K562 (cell line): ENCODE measurements around the gene TMOD3. TPM values are rescaled to one million over a fixed set of nuclear protein-coding genes. Genes with fewer than 3 reads are reported as not detected.

ENCODE experiments used
- ATAC-seq: fragments of 200-7000 bp; cut with Tn5 transposase; 3 replicates; pipeline ENCODE4 v1.9.1; 2020; ENCODE audit warnings: moderate library complexity
- BruUV-seq: library from RNA; stranded (reverse); fragments of 400-500 nt; replicated peaks from 2 replicates; lab custom pipeline; 2021; lab: Mats Ljungman, UMichigan
- CTCF ChIA-PET: fragments of 300-600 bp; formaldehyde crosslinking; extraction: SDS; loops from one replicate; lab custom pipeline; 2021; ENCODE audit warnings: low intra/inter-chr PET ratio; lab: Yijun Ruan, JAX
- POLR2A ChIA-PET: fragments of 300-600, 350-650 bp; sonication (Branson Sonifier 250); formaldehyde crosslinking; extraction: SDS; loops from one replicate; lab custom pipeline; 2021; ENCODE audit warnings: antibody characterized with exemption, inconsistent platforms; lab: Yijun Ruan, JAX
- DNase-seq, 4 experiments: peaks; one replicate each; pipeline versions ENCODE4 v3.0.0 to v3.0.0-alpha.2; 2011 to 2018; ENCODE audit warnings: low spot score in 3 of 4, mixed read lengths in 3 of 4; ENCODE audit errors: extremely low read depth in 1 of 4
- FAIRE-seq: peaks from 2 replicates; lab custom pipeline; 2011; peaks lifted over from hg19 to GRCh38; lab: Jason Lieb, UNC
- H2AFZ ChIP-seq: 2 replicates; pipeline ENCODE4 v1.6.0; 2011; ENCODE audit warnings: low read depth, low read length, control low read depth, inconsistent platforms
- H3K27ac ChIP-seq: fragments of 200-600 bp; 3 replicates; pipeline ENCODE4 v1.8.0; 2011; ENCODE audit warnings: low read depth, mild to moderate bottlenecking, control low read depth, inconsistent platforms, low read length, moderate library complexity, mixed read lengths; ENCODE audit errors: extremely low read depth
- H3K27me3 ChIP-seq, 2 experiments: fragments of 300-600 bp in 1 of 2; 2 replicates in 1 of 2; 3 replicates in 1 of 2; pipeline versions ENCODE4 v1.6.0 to v1.8.0; 2011; ENCODE audit warnings: inconsistent platforms in 2 of 2, low read length in 2 of 2, mild to moderate bottlenecking in 1 of 2, mixed read lengths in 1 of 2, moderate library complexity in 1 of 2; ENCODE audit not compliant: control insufficient read depth in 2 of 2, insufficient read depth in 2 of 2
- H3K36me3 ChIP-seq: fragments of 300-600 bp; 3 replicates; pipeline ENCODE4 v1.8.0; 2011; ENCODE audit warnings: mild to moderate bottlenecking, low read length, inconsistent platforms; ENCODE audit not compliant: control insufficient read depth, insufficient read depth
- H3K4me1 ChIP-seq, 2 experiments: fragments of 200-600 bp in 1 of 2; replicated peaks in 1 of 2; 2 replicates in 1 of 2; 3 replicates in 1 of 2; pipeline versions ENCODE4 v1.5.1 to v1.8.0; 2011; ENCODE audit warnings: inconsistent platforms in 2 of 2, low read length in 2 of 2, mild to moderate bottlenecking in 1 of 2, mixed read lengths in 1 of 2, moderate library complexity in 1 of 2; ENCODE audit not compliant: control insufficient read depth in 2 of 2, insufficient read depth in 2 of 2
- H3K4me2 ChIP-seq: 2 replicates; pipeline ENCODE4 v1.6.1; 2011; ENCODE audit warnings: low read length, control low read depth, inconsistent platforms, mixed read lengths; ENCODE audit not compliant: insufficient read depth
- H3K4me3 ChIP-seq: fragments of 200-600 bp; sonication (generic), shearing (Covaris generic); 2 replicates; pipeline ENCODE4 v1.5.1; 2016; ENCODE audit warnings: control low read depth, inconsistent platforms
- H3K79me2 ChIP-seq: fragments of 200-600 bp; 3 replicates; pipeline ENCODE4 v1.8.0; 2011; ENCODE audit warnings: low read length, inconsistent platforms; ENCODE audit not compliant: control insufficient read depth, insufficient read depth
- H3K9ac ChIP-seq, 2 experiments: 2 replicates each; pipeline versions ENCODE4 v1.6.0 to v1.6.1; 2011; ENCODE audit warnings: low read depth in 2 of 2, low read length in 2 of 2, control low read depth in 1 of 2, inconsistent platforms in 1 of 2, mild to moderate bottlenecking in 1 of 2, mixed read lengths in 1 of 2; ENCODE audit not compliant: insufficient read depth in 1 of 2
- H3K9me1 ChIP-seq: one replicate; pipeline ENCODE4 v1.6.0; 2011; ENCODE audit warnings: inconsistent platforms, mild to moderate bottlenecking, low read length, moderate library complexity; ENCODE audit not compliant: control insufficient read depth, insufficient read depth
- H3K9me3 ChIP-seq: replicated peaks from 2 replicates; pipeline ENCODE4 v1.5.1; 2011; ENCODE audit warnings: low read depth, low read length, inconsistent platforms; ENCODE audit not compliant: control insufficient read depth, insufficient read depth
- H4K20me1 ChIP-seq: replicated peaks from 2 replicates; pipeline ENCODE4 v1.6.1; 2011; ENCODE audit warnings: low read length, inconsistent platforms, mixed read lengths; ENCODE audit not compliant: control insufficient read depth, insufficient read depth
- BRF1 ChIP-seq: IDR thresholded peaks from 3 replicates; pipeline ENCODE4 v1.6.1; 2011; ENCODE audit warnings: borderline replicate concordance, mild to moderate bottlenecking; ENCODE audit not compliant: insufficient read length; ENCODE audit errors: extremely low read depth
- HMGN3 ChIP-seq: IDR thresholded peaks from 2 replicates; pipeline ENCODE4 v1.6.1; 2011; ENCODE audit warnings: borderline replicate concordance, low read depth, mild to moderate bottlenecking, mixed read lengths, low read length; ENCODE audit not compliant: insufficient read length; ENCODE audit errors: extremely low read depth
- LARP7 ChIP-seq: fragments of 450-650 bp; IDR thresholded peaks from 2 replicates; pipeline ENCODE4 v1.6.1; 2016
- whole genome bisulfite sequencing: fragments of 100-300 bp; shearing (Covaris generic); methylation state at CpG from one replicate; pipeline ENCODE4 v1.1.6; 2016; ENCODE audit warnings: low coverage, mixed read lengths; ENCODE audit not compliant: insufficient coverage; ENCODE audit errors: missing lambda C conversion rate; 5-methylcytosine and 5-hydroxymethylcytosine counted together
- in situ Hi-C: fragments of 300-500 bp; cut with MboI; formaldehyde crosslinking; loops from 4 replicates; pipeline ENCODE4 v1.15.0; 2018; ENCODE audit warnings: inconsistent platforms, mixed read lengths
- intact Hi-C: fragments of 100-400 bp; cut with micrococcal nuclease; formaldehyde crosslinking; loops from 2 replicates; pipeline ENCODE4 v1.14.2; 2022
- polyA plus RNA-seq, 8 experiments: library from polyadenylated mRNA; depleted of rRNA in 4 of 8; stranded (reverse) in 5 of 8; unstranded in 3 of 8; fragments of >200 nt; fragmentation: Nextera tagmentation in 2 of 8; fragmentation: Illumina TruSeq in 1 of 8; extraction: Ambion mirVana in 2 of 8; extraction: Trizol in 1 of 8; gene quantifications; 2 replicates each; pipeline versions ENCODE4 v1.2.1 to v1.2.3, GENCODE V29; 2011 to 2014; ENCODE audit warnings: inconsistent platforms in 1 of 8, missing spikeins in 1 of 8
- total RNA-seq, 7 experiments: library from RNA; depleted of rRNA in 6 of 7; stranded (reverse); fragments of >200 nt in 6 of 7; fragmentation: Illumina TruSeq in 2 of 7; extraction: Trizol in 2 of 7; gene quantifications; 2 replicates each; pipeline versions ENCODE4 v1.2.1 to v1.2.3, GENCODE V29; 2011 to 2021; ENCODE audit warnings: low replicate concordance in 1 of 7
- TF ChIP-seq, protein P1 (sequence below), 2 experiments: fragments of 450-650 bp in 1 of 2; sonication (generic) in 1 of 2; formaldehyde crosslinking in 1 of 2; IDR thresholded peaks; 2 replicates each; pipeline versions ENCODE4 v1.7.1 to v1.9.0; 2016 to 2022; ENCODE audit warnings: inconsistent platforms in 1 of 2, mild to moderate bottlenecking in 1 of 2, missing genetic modification reagents in 1 of 2

The TMOD3 gene
- total and polyA plus RNA-seq, 9 of the 15 experiments (the other 6 are each of a cell fraction or from before 2014, with no cell fraction given), result 6.8 to 45.0 (median 30.9) TPM

DNA sequence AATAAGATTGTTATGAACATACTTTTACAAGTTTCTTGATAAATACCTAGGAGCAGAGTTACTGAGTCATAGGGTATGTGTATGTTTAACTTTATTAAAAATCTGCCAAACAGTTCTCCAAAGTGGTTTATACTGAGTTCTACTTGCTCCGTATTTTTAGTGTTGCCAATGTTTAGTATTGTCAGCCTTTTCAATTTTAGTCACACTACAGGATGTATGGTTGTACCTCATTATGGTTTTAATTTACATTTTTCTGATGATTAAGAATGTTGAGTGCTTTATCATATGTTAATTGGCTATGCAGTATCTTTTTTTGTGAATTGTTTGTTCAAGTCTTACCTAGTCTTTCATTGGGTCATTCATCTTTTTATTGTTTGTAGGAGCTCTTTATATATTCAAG, 4.3 kb downstream of the TMOD3 start:
- in situ Hi-C loops (no loop called here), intact Hi-C loops (no loop called here)
- Histone ChIP-seq H2AFZ (no peak overlapping the region), H3K4me2 (no peak overlapping the region), H3K27ac (no peak overlapping the region), H3K4me3 (no peak overlapping the region), H4K20me1 (peaks cover 13% of the 10 kb centered on the region; the same call in 1 of the 2 replicates), H3K79me2 (peaks cover 88% of the 10 kb centered on the region), H3K9me3 (no peaks in the 10 kb centered on the region), H3K4me1 (peaks cover 15 to 19% of the 10 kb centered on the region in 2 experiments; a peak in 4 of 5 replicates), H3K9me1 (no peaks in the 10 kb centered on the region)
- POLR2A ChIA-PET, result interaction anchor here (0.6 kb wide), 1 partner anchor 23 kb away, joined by 3 read pairs; no protein-coding TSS in a partner anchor
- DNase-seq (no peak), ATAC-seq (no peak)
- CTCF ChIA-PET, result no interaction called here
- no TSS peak for BruUV-seq
- TF ChIP-seq BRF1 (no peak), HMGN3 (no peak), LARP7 (no peak)
- TF ChIP-seq, protein P1, sequence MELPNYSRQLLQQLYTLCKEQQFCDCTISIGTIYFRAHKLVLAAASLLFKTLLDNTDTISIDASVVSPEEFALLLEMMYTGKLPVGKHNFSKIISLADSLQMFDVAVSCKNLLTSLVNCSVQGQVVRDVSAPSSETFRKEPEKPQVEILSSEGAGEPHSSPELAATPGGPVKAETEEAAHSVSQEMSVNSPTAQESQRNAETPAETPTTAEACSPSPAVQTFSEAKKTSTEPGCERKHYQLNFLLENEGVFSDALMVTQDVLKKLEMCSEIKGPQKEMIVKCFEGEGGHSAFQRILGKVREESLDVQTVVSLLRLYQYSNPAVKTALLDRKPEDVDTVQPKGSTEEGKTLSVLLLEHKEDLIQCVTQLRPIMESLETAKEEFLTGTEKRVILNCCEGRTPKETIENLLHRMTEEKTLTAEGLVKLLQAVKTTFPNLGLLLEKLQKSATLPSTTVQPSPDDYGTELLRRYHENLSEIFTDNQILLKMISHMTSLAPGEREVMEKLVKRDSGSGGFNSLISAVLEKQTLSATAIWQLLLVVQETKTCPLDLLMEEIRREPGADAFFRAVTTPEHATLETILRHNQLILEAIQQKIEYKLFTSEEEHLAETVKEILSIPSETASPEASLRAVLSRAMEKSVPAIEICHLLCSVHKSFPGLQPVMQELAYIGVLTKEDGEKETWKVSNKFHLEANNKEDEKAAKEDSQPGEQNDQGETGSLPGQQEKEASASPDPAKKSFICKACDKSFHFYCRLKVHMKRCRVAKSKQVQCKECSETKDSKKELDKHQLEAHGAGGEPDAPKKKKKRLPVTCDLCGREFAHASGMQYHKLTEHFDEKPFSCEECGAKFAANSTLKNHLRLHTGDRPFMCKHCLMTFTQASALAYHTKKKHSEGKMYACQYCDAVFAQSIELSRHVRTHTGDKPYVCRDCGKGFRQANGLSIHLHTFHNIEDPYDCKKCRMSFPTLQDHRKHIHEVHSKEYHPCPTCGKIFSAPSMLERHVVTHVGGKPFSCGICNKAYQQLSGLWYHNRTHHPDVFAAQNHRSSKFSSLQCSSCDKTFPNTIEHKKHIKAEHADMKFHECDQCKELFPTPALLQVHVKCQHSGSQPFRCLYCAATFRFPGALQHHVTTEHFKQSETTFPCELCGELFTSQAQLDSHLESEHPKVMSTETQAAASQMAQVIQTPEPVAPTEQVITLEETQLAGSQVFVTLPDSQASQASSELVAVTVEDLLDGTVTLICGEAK (IDR thresholded peaks at IDR 0.05), result peak; percentile 29; the same call in 1 of the 2 replicates
- TF ChIP-seq, protein P1 (CRISPR knock-in tag; IDR thresholded peaks at IDR 0.05), result no peak
- TF ChIP-seq, all 486 proteins: peak for 1
- 63% methylated on average over 1 of the region's 1 CpG for WGBS
- H3K36me3 ChIP-seq, result peaks cover 7% of the 10 kb centered on the region; the same call in 2 of the 3 replicates
- no peaks in the 10 kb centered on the region for H3K27me3 ChIP-seq
- no peak for FAIRE-seq
- H3K9ac ChIP-seq, result no peak overlapping the region
